OCI-LY1 (cell line): ENCODE data around the gene CYB5R4.
"Not testable (repeated sequence)": the region's sequence is repeated elsewhere in the genome, so short reads cannot be mapped to it uniquely, and the experiment has no call there.

ENCODE experiments used
- H2AFZ ChIP-seq: fragments of 200-600 bp; sonication (generic), shearing (Covaris generic); 2 replicates; pipeline ENCODE4 v1.6.0; 2014; ENCODE audit warnings: antibody characterized with exemption, mild to moderate bottlenecking, low read length
- H3F3A ChIP-seq: fragments of 200-600 bp; sonication (generic), shearing (Covaris generic); 2 replicates; pipeline ENCODE4 v1.6.0; 2014; ENCODE audit warnings: mild to moderate bottlenecking, antibody characterized with exemption, low read length, moderate library complexity; ENCODE audit not compliant: insufficient read depth
- H3K27ac ChIP-seq: fragments of 200-600 bp; sonication (generic); 2 replicates; pipeline ENCODE4 v1.5.1; 2014; ENCODE audit warnings: low read length, mixed run types, mild to moderate bottlenecking, low read depth; ENCODE audit not compliant: poor library complexity, severe bottlenecking
- H3K27me3 ChIP-seq: fragments of 200-600 bp; sonication (generic); 2 replicates; pipeline ENCODE4 v1.6.0; 2014; ENCODE audit warnings: antibody characterized with exemption, mild to moderate bottlenecking, low read length, moderate library complexity; ENCODE audit not compliant: insufficient read depth
- H3K36me3 ChIP-seq: fragments of 200-600 bp; sonication (generic); 2 replicates; pipeline ENCODE4 v1.6.1; 2014; ENCODE audit warnings: mild to moderate bottlenecking, antibody characterized with exemption, low read length, moderate library complexity, mixed read lengths; ENCODE audit not compliant: insufficient read depth
- H3K4me1 ChIP-seq: fragments of 200-600 bp; sonication (generic); 2 replicates; pipeline ENCODE4 v1.5.1; 2014; ENCODE audit warnings: mild to moderate bottlenecking, low read length, moderate library complexity; ENCODE audit not compliant: insufficient read depth, severe bottlenecking
- H3K4me2 ChIP-seq: fragments of 200-600 bp; sonication (generic), shearing (Covaris generic); 2 replicates; pipeline ENCODE4 v1.6.1; 2014; ENCODE audit warnings: low read length
- H3K4me3 ChIP-seq: fragments of 200-600 bp; sonication (generic); 2 replicates; pipeline ENCODE4 v1.5.1; 2014; ENCODE audit warnings: low read length, low read depth, mild to moderate bottlenecking, mixed read lengths; ENCODE audit not compliant: poor library complexity, severe bottlenecking
- H3K79me2 ChIP-seq: fragments of 200-600 bp; shearing (Covaris generic); 2 replicates; pipeline ENCODE4 v1.6.1; 2016; ENCODE audit warnings: mixed run types, low read length, mixed read lengths; ENCODE audit not compliant: insufficient read depth
- H3K9ac ChIP-seq: fragments of 200-600 bp; sonication (generic), shearing (Covaris generic); 2 replicates; pipeline ENCODE4 v1.6.1; 2014; ENCODE audit warnings: mild to moderate bottlenecking, low read length, mixed read lengths
- H3K9me2 ChIP-seq: fragments of 200-600 bp; sonication (generic), shearing (Covaris generic); 2 replicates; pipeline ENCODE4 v1.6.1; 2014; ENCODE audit warnings: low read depth, mild to moderate bottlenecking, low read length, mixed read lengths
- H3K9me3 ChIP-seq: fragments of 200-600 bp; shearing (Covaris generic); 2 replicates; pipeline ENCODE4 v1.6.1; 2014; ENCODE audit warnings: low read length, mixed read lengths
- H4K20me1 ChIP-seq: fragments of 200-600 bp; sonication (generic), shearing (Covaris generic); 2 replicates; pipeline ENCODE4 v1.6.0; 2016; ENCODE audit warnings: mild to moderate bottlenecking, low read length; ENCODE audit not compliant: insufficient read depth
- EZH2 ChIP-seq: fragments of 200-600 bp; sonication (generic), shearing (Covaris generic); IDR thresholded peaks from 2 replicates; pipeline ENCODE4 v1.8.0; 2017; ENCODE audit warnings: borderline replicate concordance, mixed run types, mild to moderate bottlenecking, antibody characterized with exemption, low read length, moderate library complexity, mixed read lengths
- TF ChIP-seq, protein P1 (sequence below): fragments of 200-600 bp; sonication (generic), shearing (Covaris generic); IDR thresholded peaks from 2 replicates; pipeline ENCODE4 v1.5.1; 2017; ENCODE audit warnings: mild to moderate bottlenecking, antibody characterized with exemption, low read length, moderate library complexity, mixed read lengths

The CYB5R4 gene

DNA sequence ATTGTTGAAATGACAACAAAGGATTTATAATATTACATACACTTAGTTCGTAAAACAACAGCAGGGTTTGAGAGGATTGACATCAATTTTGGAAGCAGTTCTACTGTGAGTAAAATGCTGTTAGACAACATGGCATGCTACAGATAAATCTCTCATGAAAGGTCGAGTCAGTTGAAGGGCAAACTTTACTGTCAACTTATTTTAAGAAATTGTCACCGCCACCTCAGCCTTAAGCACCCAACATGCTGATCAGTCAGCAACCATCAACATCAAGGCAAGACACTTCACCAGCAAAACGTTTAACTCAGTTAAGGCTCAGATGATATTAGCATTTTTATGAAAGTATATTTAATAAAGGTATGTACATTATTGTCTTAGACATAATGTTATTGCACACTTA lies 31.0 kb downstream of the CYB5R4 start:
- H3K9me2 ChIP-seq: no peaks in the 10 kb centered on the region
- H3K79me2 ChIP-seq: no peaks in the 10 kb centered on the region
- no peaks in the 10 kb centered on the region for H3F3A ChIP-seq
- no peaks in the 10 kb centered on the region for H3K4me1 ChIP-seq
- peaks cover 4% of the 10 kb centered on the region; the same call in 1 of the 2 replicates for H3K36me3 ChIP-seq
- H2AFZ ChIP-seq: no peak overlapping the region
- TF ChIP-seq, protein P1, sequence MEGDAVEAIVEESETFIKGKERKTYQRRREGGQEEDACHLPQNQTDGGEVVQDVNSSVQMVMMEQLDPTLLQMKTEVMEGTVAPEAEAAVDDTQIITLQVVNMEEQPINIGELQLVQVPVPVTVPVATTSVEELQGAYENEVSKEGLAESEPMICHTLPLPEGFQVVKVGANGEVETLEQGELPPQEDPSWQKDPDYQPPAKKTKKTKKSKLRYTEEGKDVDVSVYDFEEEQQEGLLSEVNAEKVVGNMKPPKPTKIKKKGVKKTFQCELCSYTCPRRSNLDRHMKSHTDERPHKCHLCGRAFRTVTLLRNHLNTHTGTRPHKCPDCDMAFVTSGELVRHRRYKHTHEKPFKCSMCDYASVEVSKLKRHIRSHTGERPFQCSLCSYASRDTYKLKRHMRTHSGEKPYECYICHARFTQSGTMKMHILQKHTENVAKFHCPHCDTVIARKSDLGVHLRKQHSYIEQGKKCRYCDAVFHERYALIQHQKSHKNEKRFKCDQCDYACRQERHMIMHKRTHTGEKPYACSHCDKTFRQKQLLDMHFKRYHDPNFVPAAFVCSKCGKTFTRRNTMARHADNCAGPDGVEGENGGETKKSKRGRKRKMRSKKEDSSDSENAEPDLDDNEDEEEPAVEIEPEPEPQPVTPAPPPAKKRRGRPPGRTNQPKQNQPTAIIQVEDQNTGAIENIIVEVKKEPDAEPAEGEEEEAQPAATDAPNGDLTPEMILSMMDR: no peak
- no peak for TF ChIP-seq EZH2
- H3K4me3 ChIP-seq: no peak overlapping the region
- H4K20me1 ChIP-seq: no peaks in the 10 kb centered on the region
- H3K9ac ChIP-seq: no peak overlapping the region
- H3K9me3 ChIP-seq: peaks cover 2% of the 10 kb centered on the region; the same call in 1 of the 2 replicates
- H3K4me2 ChIP-seq: no peak overlapping the region
- H3K27me3 ChIP-seq: no peaks in the 10 kb centered on the region
- H3K27ac ChIP-seq: no peak overlapping the region

- H4K20me1 ChIP-seq: no peaks in the 10 kb centered on the region
- H3K9me2 ChIP-seq: no peaks in the 10 kb centered on the region
- no peaks in the 10 kb centered on the region for H3K4me1 ChIP-seq
These were observed 32.1 kb downstream of the CYB5R4 start for GRCh38 chr6:83891586-83891985.

DNA sequence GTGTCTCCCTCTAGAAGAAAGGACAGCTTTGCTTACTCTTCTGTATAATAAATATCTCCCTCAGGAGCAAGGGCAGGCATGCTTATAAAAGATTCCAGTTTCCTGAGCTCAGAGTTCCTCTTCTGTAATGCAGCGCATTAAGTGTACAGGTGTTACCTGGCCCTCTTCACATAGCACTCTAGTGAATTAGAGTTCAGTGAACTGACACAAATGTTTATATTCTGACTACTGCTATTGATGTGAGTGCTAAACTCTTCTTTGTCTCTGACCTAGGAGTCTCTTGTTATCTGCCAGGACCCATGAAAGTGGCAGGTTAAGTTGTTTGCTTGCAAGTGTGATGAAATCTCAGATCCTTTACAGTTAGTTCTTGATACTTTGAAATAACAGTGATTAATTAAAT lies 33.5 kb downstream of the CYB5R4 start:
- no peaks in the 10 kb centered on the region for H3K27me3 ChIP-seq
- no peaks in the 10 kb centered on the region for H4K20me1 ChIP-seq
- no peak overlapping the region for H2AFZ ChIP-seq
- H3K4me2 ChIP-seq: no peak overlapping the region
- H3K27ac ChIP-seq: no peak overlapping the region
- TF ChIP-seq, protein P1: no peak
- TF ChIP-seq EZH2: no peak
- H3K4me3 ChIP-seq: no peak overlapping the region
- no peak overlapping the region for H3K9ac ChIP-seq
- H3K36me3 ChIP-seq: peaks cover 13% of the 10 kb centered on the region; the same call in 1 of the 2 replicates
- H3K9me2 ChIP-seq: no peaks in the 10 kb centered on the region
- H3F3A ChIP-seq: no peaks in the 10 kb centered on the region
- H3K9me3 ChIP-seq: peaks cover 2% of the 10 kb centered on the region; the same call in 1 of the 2 replicates
- H3K4me1 ChIP-seq: no peaks in the 10 kb centered on the region
- no peaks in the 10 kb centered on the region for H3K79me2 ChIP-seq

More at GRCh38 chr6:83891586-83891985, 32.1 kb downstream of the CYB5R4 start:
- Histone ChIP-seq H3K27ac (no peak overlapping the region), H3K36me3 (peaks cover 12% of the 10 kb centered on the region; the same call in 1 of the 2 replicates), H3F3A (no peaks in the 10 kb centered on the region), H2AFZ (no peak overlapping the region), H3K4me3 (no peak overlapping the region), H3K9me3 (peaks cover 2% of the 10 kb centered on the region; the same call in 1 of the 2 replicates), H3K27me3 (no peaks in the 10 kb centered on the region), H3K4me2 (no peak overlapping the region), H3K9ac (no peak overlapping the region), H3K79me2 (no peaks in the 10 kb centered on the region)
- TF ChIP-seq, protein P1: no peak
- TF ChIP-seq EZH2: no peak

GRCh38 chr6:83897094-83897493 lies 37.6 kb downstream of the CYB5R4 start:
- not testable (repeated sequence) for H3K9me2 ChIP-seq, H3K9me3 ChIP-seq, H3K79me2 ChIP-seq, H3K27ac ChIP-seq, H4K20me1 ChIP-seq, H2AFZ ChIP-seq, H3K4me3 ChIP-seq, H3K9ac ChIP-seq, H3K4me1 ChIP-seq, H3K27me3 ChIP-seq, H3F3A ChIP-seq, H3K4me2 ChIP-seq
- H3K36me3 ChIP-seq: peaks cover 13% of the 10 kb centered on the region; the same call in 1 of the 2 replicates
